Neuron (in vitro differentiated cells): ENCODE data around the gene NTS.

ENCODE experiments used
- H2AFZ ChIP-seq: one replicate; pipeline ENCODE4 v1.6.1; 2013; ENCODE audit warnings: low read depth, mild to moderate bottlenecking, inconsistent platforms, low read length, moderate library complexity
- H3K27me3 ChIP-seq: one replicate; pipeline ENCODE4 v1.6.1; 2013; ENCODE audit warnings: low read length; ENCODE audit not compliant: insufficient read depth
- H3K36me3 ChIP-seq: one replicate; pipeline ENCODE4 v1.6.1; 2013; ENCODE audit warnings: low read length; ENCODE audit not compliant: insufficient read depth
- H3K4me1 ChIP-seq: one replicate; pipeline ENCODE4 v1.6.1; 2013; ENCODE audit warnings: low read length; ENCODE audit not compliant: insufficient read depth
- H3K4me3 ChIP-seq: 2 replicates; pipeline ENCODE4 v1.5.1; 2013; ENCODE audit warnings: mild to moderate bottlenecking, low read length, moderate library complexity
- H3K9me3 ChIP-seq: one replicate; pipeline ENCODE4 v1.6.1; 2013; ENCODE audit warnings: low read length

NTS gene, protein sequence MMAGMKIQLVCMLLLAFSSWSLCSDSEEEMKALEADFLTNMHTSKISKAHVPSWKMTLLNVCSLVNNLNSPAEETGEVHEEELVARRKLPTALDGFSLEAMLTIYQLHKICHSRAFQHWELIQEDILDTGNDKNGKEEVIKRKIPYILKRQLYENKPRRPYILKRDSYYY

GRCh38 chr12:85874031-85874461 lies at the start of gene NTS:
Gene NTS (plus strand): TSS chr12:85874295. CDS start chr12:85874404, 109 bp downstream.
- Histone ChIP-seq H3K9me3 (no peaks in the 10 kb centered on the region), H3K36me3 (no peaks in the 10 kb centered on the region), H3K27me3 (no peaks in the 10 kb centered on the region), H3K4me1 (peaks cover 4% of the 10 kb centered on the region), H3K4me3 (peak within 1 kb of the TSS; percentile 35), H2AFZ (peak within 1 kb of the TSS; percentile 40)

GRCh38 chr12:85825746-85826145 lies 48.3 kb upstream of the NTS start:
- Histone ChIP-seq H3K4me3 (no peak overlapping the region), H3K27me3 (no peaks in the 10 kb centered on the region), H3K4me1 (no peaks in the 10 kb centered on the region), H3K36me3 (no peaks in the 10 kb centered on the region), H3K9me3 (no peaks in the 10 kb centered on the region), H2AFZ (no peak overlapping the region)

DNA sequence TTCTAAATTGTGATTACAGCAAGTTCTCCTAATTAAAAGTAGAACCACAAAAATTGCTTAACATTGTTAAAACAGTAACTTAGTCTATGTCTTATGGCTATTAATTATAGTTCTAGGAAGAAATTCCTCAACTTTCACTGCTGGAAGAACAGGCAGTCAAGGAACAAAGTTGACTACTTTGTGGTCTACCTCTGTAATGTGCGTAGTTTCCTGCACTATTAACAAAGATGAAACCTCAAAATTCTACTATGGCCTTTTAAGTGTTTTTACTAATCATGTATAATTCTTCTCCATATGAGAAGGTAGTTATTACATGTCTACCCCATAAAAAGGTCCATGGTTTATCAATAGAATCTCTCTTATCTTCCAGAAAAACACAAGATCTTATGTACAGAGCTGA lies 45.5 kb upstream of the NTS start:
- Histone ChIP-seq H3K36me3 (no peaks in the 10 kb centered on the region), H3K4me3 (no peak overlapping the region), H3K4me1 (no peaks in the 10 kb centered on the region)

GRCh38 chr12:85829391-85829790 lies 44.7 kb upstream of the NTS start:
- no peaks in the 10 kb centered on the region for H3K36me3 ChIP-seq
- no peaks in the 10 kb centered on the region for H3K27me3 ChIP-seq
- H2AFZ ChIP-seq = no peak overlapping the region
- no peaks in the 10 kb centered on the region for H3K4me1 ChIP-seq
- H3K9me3 ChIP-seq = no peaks in the 10 kb centered on the region
- no peak overlapping the region for H3K4me3 ChIP-seq

More for the DNA sequence above, 45.5 kb upstream of the NTS start:
- Histone ChIP-seq H3K9me3 (no peaks in the 10 kb centered on the region), H3K27me3 (no peaks in the 10 kb centered on the region), H2AFZ (no peak overlapping the region)

DNA sequence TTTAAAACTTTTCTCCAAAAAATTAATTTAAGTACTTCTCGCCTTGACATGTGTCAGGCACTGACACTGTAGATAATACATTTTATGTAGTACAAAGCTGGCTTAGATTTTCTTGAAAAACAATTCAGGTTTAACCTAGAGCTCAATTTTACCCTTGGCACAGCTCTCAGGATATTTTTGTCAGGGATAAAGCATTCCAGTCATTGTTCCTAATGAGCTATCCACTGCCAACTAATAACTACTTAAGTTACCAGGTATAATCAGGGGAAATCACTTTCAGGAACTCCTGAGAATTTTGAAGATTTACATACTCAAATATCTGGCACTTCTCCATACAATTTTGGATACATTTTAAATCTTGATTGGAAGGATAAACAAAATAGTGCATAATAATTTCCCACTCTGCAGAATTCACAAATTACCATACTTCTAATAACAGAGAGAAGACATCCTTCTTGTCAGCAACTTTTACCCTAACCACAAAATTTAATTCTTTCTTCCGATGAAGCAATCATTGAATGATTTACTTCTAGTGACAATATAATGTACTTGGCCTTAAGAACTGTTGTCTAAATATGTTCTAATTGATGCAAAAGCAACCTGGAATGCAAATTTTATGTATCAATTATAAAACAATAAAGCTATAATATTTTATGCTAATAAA lies 42.6 kb upstream of the NTS start:
- Histone ChIP-seq H2AFZ (no peak overlapping the region), H3K4me3 (no peak overlapping the region), H3K4me1 (no peaks in the 10 kb centered on the region), H3K27me3 (no peaks in the 10 kb centered on the region), H3K9me3 (no peaks in the 10 kb centered on the region), H3K36me3 (no peaks in the 10 kb centered on the region)

GRCh38 chr12:85833579-85833978 lies 40.5 kb upstream of the NTS start:
- Histone ChIP-seq H3K27me3 (no peaks in the 10 kb centered on the region), H3K4me3 (no peak overlapping the region), H3K4me1 (no peaks in the 10 kb centered on the region), H2AFZ (no peak overlapping the region), H3K9me3 (no peaks in the 10 kb centered on the region), H3K36me3 (no peaks in the 10 kb centered on the region)

- no peak overlapping the region for H2AFZ ChIP-seq
- no peaks in the 10 kb centered on the region for H3K36me3 ChIP-seq
- no peaks in the 10 kb centered on the region for H3K9me3 ChIP-seq
- no peaks in the 10 kb centered on the region for H3K4me1 ChIP-seq
- no peaks in the 10 kb centered on the region for H3K27me3 ChIP-seq
- no peak overlapping the region for H3K4me3 ChIP-seq
Observed at GRCh38 chr12:85834378-85834777, 39.7 kb upstream of the NTS start.

GRCh38 chr12:85835426-85836196 lies 38.5 kb upstream of the NTS start:
- Histone ChIP-seq H3K36me3 (no peaks in the 10 kb centered on the region), H3K4me3 (no peak overlapping the region), H2AFZ (no peak overlapping the region)

DNA sequence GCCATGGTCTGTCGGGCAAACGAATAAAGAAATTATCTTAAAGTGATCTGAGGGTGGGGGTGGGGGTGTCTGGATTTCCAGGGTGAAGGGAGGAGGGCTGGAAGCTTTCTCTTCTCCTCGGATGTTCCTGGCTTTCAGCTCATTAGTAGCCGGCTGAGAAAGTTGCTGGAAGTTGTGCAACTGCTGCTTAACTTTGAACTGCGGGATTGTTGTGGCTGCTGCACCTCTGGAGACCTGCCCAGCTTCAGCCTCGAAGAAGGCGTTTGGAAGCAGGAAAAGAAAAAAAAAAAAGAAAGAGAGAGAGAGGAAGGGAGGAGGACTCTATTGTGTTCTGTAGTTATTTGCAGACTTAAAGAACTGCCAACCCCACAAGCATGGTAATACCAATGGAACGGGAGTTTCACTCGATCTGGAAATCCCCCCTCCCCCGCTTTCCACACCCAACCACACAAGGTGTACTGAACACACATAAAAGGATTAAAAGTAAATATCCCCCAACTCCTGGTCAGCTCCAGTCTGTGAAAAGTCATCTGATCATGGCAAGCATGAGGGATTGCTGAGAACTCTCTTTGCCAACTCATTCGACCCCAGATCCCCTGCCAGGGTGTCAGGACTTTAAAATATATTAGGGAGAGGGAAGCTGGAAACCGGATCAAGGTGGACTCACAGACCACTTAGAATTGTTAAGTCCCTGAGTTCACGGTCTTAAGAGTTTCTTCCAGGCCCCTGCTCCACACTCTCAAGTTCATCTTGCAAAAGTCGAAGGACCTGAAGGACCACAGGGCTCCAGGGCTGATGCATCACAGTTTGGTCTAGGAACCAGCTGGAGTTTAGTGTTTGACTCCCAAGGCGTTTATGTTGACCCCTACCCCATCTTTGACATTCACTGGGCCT lies 37.7 kb upstream of the NTS start, which contains the start of gene RASSF9:
Gene RASSF9, minus strand, starts transcription at position 213 of the 894 bp plus-strand sequence. Its CDS starts 208 bp downstream, at position 5.
- no peaks in the 10 kb centered on the region for H3K36me3 ChIP-seq
- H3K9me3 ChIP-seq = no peaks in the 10 kb centered on the region
- H3K4me1 ChIP-seq = no peaks in the 10 kb centered on the region
- H3K4me3 ChIP-seq = no peak within 1 kb of the TSS
- H2AFZ ChIP-seq = no peak within 1 kb of the TSS
- no peaks in the 10 kb centered on the region for H3K27me3 ChIP-seq

More at GRCh38 chr12:85835426-85836196, 38.5 kb upstream of the NTS start:
- Histone ChIP-seq H3K9me3 (no peaks in the 10 kb centered on the region), H3K4me1 (no peaks in the 10 kb centered on the region), H3K27me3 (no peaks in the 10 kb centered on the region)

GRCh38 chr12:85843606-85844310 lies 30.3 kb upstream of the NTS start:
- H3K4me3 ChIP-seq = no peak overlapping the region
- H3K27me3 ChIP-seq = no peaks in the 10 kb centered on the region
- H3K9me3 ChIP-seq = no peaks in the 10 kb centered on the region
- no peaks in the 10 kb centered on the region for H3K36me3 ChIP-seq
- no peaks in the 10 kb centered on the region for H3K4me1 ChIP-seq
- no peak overlapping the region for H2AFZ ChIP-seq

DNA sequence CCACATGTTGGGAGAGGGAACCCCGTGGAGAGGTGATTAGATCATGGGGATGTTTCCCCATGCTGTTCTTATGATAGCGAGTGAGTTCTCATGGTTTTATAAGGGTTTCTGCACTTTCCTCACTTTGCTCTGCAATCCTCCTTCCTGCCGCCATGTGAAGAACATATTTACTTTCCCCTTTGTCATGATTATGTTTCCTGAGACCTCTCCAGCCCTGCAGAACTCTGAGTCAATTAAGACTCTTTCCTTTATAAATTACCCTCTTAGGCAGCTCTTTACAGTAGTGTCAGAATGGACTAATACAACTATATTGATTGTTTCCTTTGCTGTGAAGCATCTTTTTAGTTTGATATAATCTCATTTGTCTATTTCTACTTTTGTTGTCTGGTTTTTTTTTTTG lies 24.8 kb upstream of the NTS start:
- H3K36me3 ChIP-seq = no peaks in the 10 kb centered on the region
- no peaks in the 10 kb centered on the region for H3K27me3 ChIP-seq
- no peaks in the 10 kb centered on the region for H3K9me3 ChIP-seq
- no peak overlapping the region for H3K4me3 ChIP-seq
- H3K4me1 ChIP-seq = no peaks in the 10 kb centered on the region
- no peak overlapping the region for H2AFZ ChIP-seq

GRCh38 chr12:85855305-85855704 lies 18.8 kb upstream of the NTS start:
- no peaks in the 10 kb centered on the region for H3K9me3 ChIP-seq
- H3K27me3 ChIP-seq = no peaks in the 10 kb centered on the region
- no peaks in the 10 kb centered on the region for H3K36me3 ChIP-seq
- H2AFZ ChIP-seq = no peak overlapping the region
- H3K4me3 ChIP-seq = no peak overlapping the region
- no peaks in the 10 kb centered on the region for H3K4me1 ChIP-seq
